Mucosa of descending colon (tissue), 3 donors: Measurements from ENCODE around the gene EIF4G2. TPM values are rescaled to one million over a fixed set of nuclear protein-coding genes. Genes with fewer than 3 reads are reported as not detected.
A peak's percentile ranks its signal among the peaks of the same experiment; 100 is the strongest.

Experiments used
- ATAC-seq: fragments of 200-7000 bp; cut with Tn5 transposase; one replicate; pipeline ENCODE4 v1.9.1; 2020; ENCODE audit warnings: mild to moderate bottlenecking, moderate library complexity
- DNase-seq, 3 donors: peaks; one replicate each; pipeline ENCODE4 v3.0.0-alpha.2; 2020
- H3K36me3 ChIP-seq: fragments of 200-600 bp; one replicate; pipeline ENCODE4 v1.8.0; 2021; ENCODE audit warnings: low read depth, mild to moderate bottlenecking
- H3K4me1 ChIP-seq: fragments of 200-600 bp; one replicate; pipeline ENCODE4 v1.8.0; 2021; ENCODE audit warnings: low read depth, mild to moderate bottlenecking
- H3K4me3 ChIP-seq: fragments of 200-600 bp; one replicate; pipeline ENCODE4 v1.8.0; 2021; ENCODE audit warnings: mild to moderate bottlenecking
- H3K9me3 ChIP-seq: fragments of 200-600 bp; one replicate; pipeline ENCODE4 v1.8.0; 2021; ENCODE audit warnings: mild to moderate bottlenecking
- CTCF ChIP-seq: fragments of 200-600 bp; IDR thresholded peaks from one replicate; pipeline ENCODE4 v1.8.0; 2022; ENCODE audit warnings: antibody characterized with exemption, mild to moderate bottlenecking
- intact Hi-C, 2 donors: fragments of 100-400 bp; cut with DNase I in 1 of 2; cut with micrococcal nuclease in 1 of 2; formaldehyde crosslinking; loops; one replicate each; pipeline versions ENCODE4 v1.11.0 to v1.11.1; 2022; cut with DNase I, micrococcal nuclease
- long read RNA-seq, 2 donors: library from polyadenylated mRNA; unstranded; transcript quantifications; one replicate each; pipeline ENCODE4 v2.0.0, GENCODE V29; 2019 to 2021
- total RNA-seq, 3 donors: library from RNA; stranded (reverse); fragmentation: NEBNext Ultra II Directional in 2 of 3; extraction: Animal tissue kit (Norgen Biotek cat#: 25700) in 2 of 3; gene quantifications; one replicate each; pipeline versions ENCODE4 v1.2.1 to v1.2.4, GENCODE V29; 2021 to 2023
- donor health status: DM: no; HTN: no; CAD: no; lungs with moderate emphysema.
- donor health status: DM: no; HTN: no; CAD: no.
- donor health status: DM: no; HTN: yes; CAD: no.

EIF4G2 gene
- 100 to 1,000 TPM; 776 to 976 (median 934) TPM for total RNA-seq
- long read RNA-seq, donor 1, transcript EIF4G2-201 (22 exons, 3,978 nt) = major isoform, 390 of 621 reads
- long read RNA-seq, donor 1, transcript EIF4G2-202 (21 exons, 3,346 nt) = minor isoform, 41 of 621 reads
- long read RNA-seq, donor 1, partial matches to known transcripts = 140 of 621 reads
- long read RNA-seq, donor 1, other reads (novel, unspliced or antisense) = 47 of 621 reads
- long read RNA-seq, donor 2, transcript EIF4G2-202 (21 exons, 3,346 nt) = minor isoform, 21 of 124 reads
- long read RNA-seq, donor 2, transcript EIF4G2-201 (22 exons, 3,978 nt) = major isoform, 46 of 124 reads
- long read RNA-seq, donor 2, partial matches to known transcripts = 48 of 124 reads
- long read RNA-seq, donor 2, other reads (novel, unspliced or antisense) = 9 of 124 reads

GRCh38 chr11:10808553-10809372, at the start of gene EIF4G2:
TSS of gene EIF4G2 (minus strand) at chr11:10808926.
- ATAC-seq = peak; percentile 93
- Histone ChIP-seq H3K4me1 (peaks cover 30% of the 10 kb centered on the region), H3K4me3 (peak within 1 kb of the TSS; percentile 100), H3K9me3 (no peaks in the 10 kb centered on the region), H3K36me3 (peaks cover 8% of the 10 kb centered on the region)
- intact Hi-C loops = loop anchor here (5.0 to 10.0 kb wide), 3 partner anchors 49 to 126 kb away; partner anchors contain the start of gene ZBED5 (in 1 of the 2)
- peak; percentile 97 to 99 (median 99) for DNase-seq
- peak; percentile 7 for TF ChIP-seq CTCF

GRCh38 chr11:10857709-10858438, 49.1 kb upstream of the EIF4G2 start, which contains the start of gene ZBED5:
TSS of gene ZBED5 (minus strand) at chr11:10858053. CDS start at chr11:10854945, 3,108 bp downstream.
- Histone ChIP-seq H3K4me1 (peaks cover 20% of the 10 kb centered on the region), H3K9me3 (no peaks in the 10 kb centered on the region), H3K36me3 (no peaks in the 10 kb centered on the region), H3K4me3 (peak within 1 kb of the TSS; percentile 47)
- DNase-seq (peak; percentile 98 to 99 (median 98)), ATAC-seq (peak; percentile 93)
- TF ChIP-seq CTCF = no peak
- intact Hi-C loops = loop anchor here in 1 of 2 donors (5.0 kb wide), 2 partner anchors 51 to 74 kb away; partner anchors contain the start of gene EIF4G2

GRCh38 chr11:10857459-10857708, 48.7 kb upstream of the EIF4G2 start:
- no peaks in the 10 kb centered on the region for H3K9me3 ChIP-seq
- H3K36me3 ChIP-seq = no peaks in the 10 kb centered on the region
- TF ChIP-seq CTCF = no peak
- H3K4me1 ChIP-seq = peaks cover 20% of the 10 kb centered on the region
- intact Hi-C loops = loop anchor here in 1 of 2 donors (5.0 kb wide), 2 partner anchors 50 to 75 kb away; partner anchors contain the start of gene EIF4G2
- DNase-seq (no peak), ATAC-seq (peak; percentile 7)
- peak overlapping the region; percentile 47 for H3K4me3 ChIP-seq

GRCh38 chr11:10856689-10857458, 48.1 kb upstream of the EIF4G2 start:
- Histone ChIP-seq H3K36me3 (no peaks in the 10 kb centered on the region), H3K9me3 (no peaks in the 10 kb centered on the region), H3K4me1 (peaks cover 20% of the 10 kb centered on the region), H3K4me3 (peak overlapping the region; percentile 47)
- no peak for TF ChIP-seq CTCF
- ATAC-seq = peak; percentile 62
- intact Hi-C loops = loop anchor here in 1 of 2 donors (5.0 kb wide), 2 partner anchors 50 to 75 kb away; partner anchors contain the start of gene EIF4G2
- DNase-seq = peak in 1 of 3 donors; percentile 73
